Stimulated activated CD8-positive, alpha-beta memory T cell treated with anti-CD3 and anti-CD28 coated beads, Interleukin-15, amount 100 ng/mL, for 1 hour (primary cell): Measurements from ENCODE around the gene CDC42.
"Not testable (repeated sequence)": the region's sequence is repeated elsewhere in the genome, so short reads cannot be mapped to it uniquely, and the experiment has no call there.

Experiments used
- DNase-seq: peaks from one replicate; pipeline ENCODE4 v3.0.0-alpha.2; 2020; ENCODE audit warnings: low read depth

Gene CDC42

GRCh38 chr1:22074803-22075202, 22.3 kb downstream of the CDC42 start:
- DNase-seq = no peak

GRCh38 chr1:22075718-22076117, 23.2 kb downstream of the CDC42 start:
- DNase-seq = no peak

GRCh38 chr1:22076346-22076745, 23.8 kb downstream of the CDC42 start:
- no peak for DNase-seq

GRCh38 chr1:22077728-22078127, 25.2 kb downstream of the CDC42 start:
- no peak for DNase-seq

- no peak for DNase-seq
Measured at GRCh38 chr1:22078133-22078532, 25.6 kb downstream of the CDC42 start.

- DNase-seq = no peak
Measured at GRCh38 chr1:22080191-22080590, 27.7 kb downstream of the CDC42 start.

- no peak for DNase-seq
Measured at GRCh38 chr1:22088331-22088730, 35.8 kb downstream of the CDC42 start.

GRCh38 chr1:22089134-22089571, 36.6 kb downstream of the CDC42 start:
- no peak for DNase-seq

GRCh38 chr1:22089787-22090186, 37.3 kb downstream of the CDC42 start:
- no peak for DNase-seq

- no peak for DNase-seq
Measured at GRCh38 chr1:22090867-22091266, 38.4 kb downstream of the CDC42 start.

GRCh38 chr1:22092026-22092768, 39.7 kb downstream of the CDC42 start:
- DNase-seq = not testable (repeated sequence)

- DNase-seq = no peak
Measured at GRCh38 chr1:22093513-22093912, 41.0 kb downstream of the CDC42 start.

- DNase-seq = no peak
Measured at GRCh38 chr1:22096036-22096435, 43.5 kb downstream of the CDC42 start.

GRCh38 chr1:22096463-22096862, 44.0 kb downstream of the CDC42 start:
- DNase-seq = no peak

GRCh38 chr1:22098752-22099151, 46.2 kb downstream of the CDC42 start:
- no peak for DNase-seq

GRCh38 chr1:22100168-22100567, 47.7 kb downstream of the CDC42 start:
- no peak for DNase-seq

- DNase-seq = no peak
Measured at GRCh38 chr1:22101199-22101598, 48.7 kb downstream of the CDC42 start.

- DNase-seq = no peak
Measured at GRCh38 chr1:22101995-22102394, 49.5 kb downstream of the CDC42 start.

GRCh38 chr1:22102746-22103145, 50.2 kb downstream of the CDC42 start:
- no peak for DNase-seq

- no peak for DNase-seq
Measured at GRCh38 chr1:22104094-22104493, 51.6 kb downstream of the CDC42 start.

GRCh38 chr1:22104865-22105437, 52.4 kb downstream of the CDC42 start:
- DNase-seq = no peak

GRCh38 chr1:22105611-22106207, 53.2 kb downstream of the CDC42 start:
- no peak for DNase-seq

- DNase-seq = no peak
Measured at GRCh38 chr1:22107126-22107525, 54.6 kb downstream of the CDC42 start.
